ENCODE data around the gene DNAJA3.

DNA sequence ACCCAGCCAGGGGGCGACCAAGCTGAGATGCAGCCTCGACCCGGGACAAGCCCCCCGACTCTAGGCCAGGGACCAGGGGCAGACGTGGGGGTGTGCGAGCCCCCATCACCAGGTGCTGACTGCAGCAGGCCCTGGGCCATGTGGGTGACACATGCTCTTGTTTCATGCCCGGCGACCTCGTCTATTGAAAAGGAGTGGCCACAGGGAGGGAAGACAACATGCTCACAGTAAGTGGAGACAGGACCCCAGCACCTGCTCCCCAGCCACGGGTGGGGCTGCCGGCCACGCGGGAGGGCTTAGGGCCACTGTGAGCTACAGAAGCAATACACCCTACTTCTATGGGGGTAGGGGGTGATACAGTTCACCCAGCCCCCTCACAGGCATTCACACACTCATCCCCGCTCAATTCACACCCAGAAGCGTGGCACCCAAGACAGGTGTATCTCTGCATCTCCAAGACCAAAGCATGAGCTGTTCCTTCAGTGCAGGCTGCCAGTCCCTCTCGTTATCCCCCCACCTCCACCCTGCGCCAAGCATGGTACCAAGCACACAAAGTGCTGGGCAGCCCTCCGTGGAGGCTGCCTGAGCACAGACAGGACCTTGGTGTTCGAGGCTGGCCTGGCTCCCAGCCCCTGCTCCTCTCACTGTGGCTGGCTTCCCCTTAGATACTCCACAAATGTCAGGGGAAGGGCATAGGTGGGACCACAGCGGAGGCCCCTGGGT is 40.4 kb upstream of the DNAJA3 start:
- TF ChIP-seq TOX (CRISPR knock-in tag; IDR thresholded peaks at IDR 0.05; ENCODE audit: borderline replicate concordance) (no peak), ARNTL (CRISPR knock-in tag; IDR thresholded peaks at IDR 0.05; ENCODE audit: borderline replicate concordance, low read depth) (no peak), ESRRG (CRISPR knock-in tag; IDR thresholded peaks at IDR 0.05) (no peak), ZFP3 (CRISPR knock-in tag; IDR thresholded peaks at IDR 0.05) (no peak), ISL1 (CRISPR knock-in tag; IDR thresholded peaks at IDR 0.05) (no peak), OSR1 (CRISPR knock-in tag; IDR thresholded peaks at IDR 0.05) (no peak), PPARA (CRISPR knock-in tag; IDR thresholded peaks at IDR 0.05; ENCODE audit: borderline replicate concordance) (no peak), RARB (CRISPR knock-in tag; IDR thresholded peaks at IDR 0.05) (no peak), ZNF565 (CRISPR knock-in tag; conservative IDR thresholded peaks at IDR 0.05; ENCODE audit: low read depth) (no peak), ZFP30 (CRISPR knock-in tag; IDR thresholded peaks at IDR 0.05) (no peak)
- TF ChIP-seq, protein P1, sequence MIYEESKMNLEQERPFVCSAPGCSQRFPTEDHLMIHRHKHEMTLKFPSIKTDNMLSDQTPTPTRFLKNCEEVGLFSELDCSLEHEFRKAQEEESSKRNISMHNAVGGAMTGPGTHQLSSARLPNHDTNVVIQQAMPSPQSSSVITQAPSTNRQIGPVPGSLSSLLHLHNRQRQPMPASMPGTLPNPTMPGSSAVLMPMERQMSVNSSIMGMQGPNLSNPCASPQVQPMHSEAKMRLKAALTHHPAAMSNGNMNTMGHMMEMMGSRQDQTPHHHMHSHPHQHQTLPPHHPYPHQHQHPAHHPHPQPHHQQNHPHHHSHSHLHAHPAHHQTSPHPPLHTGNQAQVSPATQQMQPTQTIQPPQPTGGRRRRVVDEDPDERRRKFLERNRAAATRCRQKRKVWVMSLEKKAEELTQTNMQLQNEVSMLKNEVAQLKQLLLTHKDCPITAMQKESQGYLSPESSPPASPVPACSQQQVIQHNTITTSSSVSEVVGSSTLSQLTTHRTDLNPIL (CRISPR knock-in tag; IDR thresholded peaks at IDR 0.05; ENCODE audit: low read depth) = no peak
- TF ChIP-seq, protein P2, sequence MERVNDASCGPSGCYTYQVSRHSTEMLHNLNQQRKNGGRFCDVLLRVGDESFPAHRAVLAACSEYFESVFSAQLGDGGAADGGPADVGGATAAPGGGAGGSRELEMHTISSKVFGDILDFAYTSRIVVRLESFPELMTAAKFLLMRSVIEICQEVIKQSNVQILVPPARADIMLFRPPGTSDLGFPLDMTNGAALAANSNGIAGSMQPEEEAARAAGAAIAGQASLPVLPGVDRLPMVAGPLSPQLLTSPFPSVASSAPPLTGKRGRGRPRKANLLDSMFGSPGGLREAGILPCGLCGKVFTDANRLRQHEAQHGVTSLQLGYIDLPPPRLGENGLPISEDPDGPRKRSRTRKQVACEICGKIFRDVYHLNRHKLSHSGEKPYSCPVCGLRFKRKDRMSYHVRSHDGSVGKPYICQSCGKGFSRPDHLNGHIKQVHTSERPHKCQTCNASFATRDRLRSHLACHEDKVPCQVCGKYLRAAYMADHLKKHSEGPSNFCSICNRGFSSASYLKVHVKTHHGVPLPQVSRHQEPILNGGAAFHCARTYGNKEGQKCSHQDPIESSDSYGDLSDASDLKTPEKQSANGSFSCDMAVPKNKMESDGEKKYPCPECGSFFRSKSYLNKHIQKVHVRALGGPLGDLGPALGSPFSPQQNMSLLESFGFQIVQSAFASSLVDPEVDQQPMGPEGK (CRISPR knock-in tag; IDR thresholded peaks at IDR 0.05; ENCODE audit: borderline replicate concordance) = no peak
